Measurements from ENCODE around the gene C1QL4.
A peak's percentile ranks its signal among the peaks of the same experiment; 100 is the strongest.
"Not testable (repeated sequence)": the region's sequence is repeated elsewhere in the genome, so short reads cannot be mapped to it uniquely, and the experiment has no call there.

The C1QL4 gene

DNA sequence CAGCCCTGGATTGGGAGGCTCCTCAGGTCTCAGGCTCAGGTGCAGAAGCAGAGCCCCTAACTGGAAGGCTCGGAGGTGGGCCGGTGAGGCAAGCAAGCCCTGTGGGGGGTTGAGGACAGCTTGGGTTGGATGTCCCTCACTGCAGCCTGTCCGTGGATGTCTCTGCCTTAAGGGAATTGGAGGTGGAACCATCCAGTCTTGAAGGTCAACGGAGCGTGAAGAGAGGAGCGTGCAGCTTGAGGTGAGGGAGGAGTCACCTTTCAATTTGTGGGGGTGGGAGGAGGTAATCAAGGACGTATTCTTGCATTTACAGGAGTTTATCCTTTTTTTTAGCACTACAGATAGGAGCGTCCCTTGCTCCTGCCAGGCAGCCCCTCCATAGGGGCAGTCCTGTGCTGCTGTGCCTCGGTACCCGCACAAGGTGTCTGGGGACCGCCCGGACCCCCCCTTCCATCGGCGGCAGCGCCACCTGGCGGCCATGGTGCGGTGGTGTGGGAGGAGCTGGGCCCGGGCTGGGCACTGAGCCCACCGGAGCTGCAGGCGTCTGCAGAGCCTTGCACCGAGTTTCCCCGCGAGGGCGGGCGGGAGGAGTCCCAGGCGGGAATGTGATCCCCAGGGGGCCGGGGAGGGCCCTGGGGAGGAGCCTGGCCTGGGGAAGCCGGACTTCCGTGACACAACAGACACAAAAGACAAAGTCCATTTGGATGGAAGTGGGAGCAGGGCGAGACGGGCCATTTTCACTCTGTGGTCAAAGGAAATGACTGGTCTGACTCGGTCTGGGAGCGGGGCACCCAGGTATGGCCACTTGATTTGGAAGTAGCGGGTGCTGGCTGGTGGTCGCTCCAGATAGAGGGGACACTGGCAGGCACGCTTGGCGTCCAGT lies 10.6 kb upstream of the C1QL4 start:
- peak; percentile 74 for DNase-seq

DNA sequence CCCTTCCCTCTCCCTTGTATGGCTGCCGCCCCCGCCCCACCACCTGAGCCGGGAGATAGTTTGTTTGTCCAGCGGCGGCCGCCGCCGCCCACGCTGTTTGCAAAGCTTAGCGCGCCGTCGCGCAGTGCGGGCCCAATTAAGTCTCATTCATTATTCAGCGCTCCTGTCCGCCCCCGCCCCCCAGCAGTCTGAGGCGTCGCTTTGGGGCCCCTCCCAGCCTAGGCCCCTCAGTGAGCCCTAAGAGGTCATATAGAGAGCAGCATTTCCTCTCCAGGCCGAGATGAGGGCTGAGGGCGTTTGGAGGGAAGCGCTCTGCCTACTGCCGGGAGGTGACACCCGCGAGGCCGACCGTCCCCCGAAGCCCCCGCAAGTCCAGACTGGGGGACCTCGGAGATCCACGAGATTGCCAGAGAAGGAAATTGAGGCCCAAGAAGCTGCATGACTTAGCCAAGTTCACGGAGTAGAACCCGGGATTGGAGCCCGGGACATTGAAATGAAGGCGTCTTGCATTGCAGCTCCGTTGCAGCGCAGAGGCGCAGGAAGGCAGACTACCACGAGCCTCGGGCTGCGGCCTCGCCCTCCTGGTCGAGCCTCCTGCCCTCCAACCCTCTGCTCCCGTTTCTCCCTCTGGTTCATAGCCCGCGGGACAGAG lies 9.8 kb upstream of the C1QL4 start, which contains the start of gene DNAJC22:
Gene DNAJC22 (plus strand): TSS at position 230 of the 652 bp plus-strand sequence. CDS start 1,985 bp downstream, outside the sequence.
- no peak for DNase-seq

DNA sequence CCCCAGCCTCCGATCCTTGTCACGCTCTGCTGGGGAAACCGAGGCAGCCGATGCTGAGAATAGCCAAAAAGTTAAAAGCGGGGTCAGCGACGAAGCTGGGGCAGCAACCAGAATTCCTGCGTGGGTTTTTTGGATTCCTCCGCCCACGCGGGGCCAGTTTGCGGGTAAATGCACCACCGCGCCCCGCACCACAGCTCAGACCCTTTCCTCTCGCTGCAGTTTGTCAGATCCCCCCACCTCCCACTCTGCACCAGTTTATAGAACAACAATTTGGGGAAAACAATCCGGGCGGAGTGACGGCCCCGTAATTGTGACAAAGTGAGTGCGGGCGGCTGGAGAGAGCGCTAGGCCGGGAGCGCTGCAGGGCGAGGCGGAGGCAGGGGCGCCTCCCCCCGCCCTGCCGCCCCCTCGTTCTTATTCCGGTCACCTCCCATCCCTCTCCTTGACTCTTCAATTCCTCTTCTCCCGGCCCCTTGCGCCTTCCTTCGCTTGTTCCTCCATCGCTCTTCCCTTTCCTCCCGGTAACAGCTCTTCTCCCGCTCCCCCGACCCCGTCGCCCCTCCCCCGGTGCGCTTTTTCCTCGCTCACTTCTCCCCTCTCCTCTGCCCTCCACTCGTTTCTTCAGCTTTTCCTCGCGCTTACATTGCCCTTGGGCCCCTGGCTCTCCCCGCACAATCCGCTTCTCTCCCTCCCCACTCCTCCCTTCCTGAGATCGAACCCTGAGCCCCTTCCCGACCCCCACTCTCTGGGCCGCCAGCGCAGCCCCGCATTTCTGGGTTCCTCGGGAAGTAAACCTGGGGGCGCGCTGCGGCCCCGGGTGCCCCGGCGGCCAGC lies 9.1 kb upstream of the C1QL4 start:
- DNase-seq, result no peak

DNA sequence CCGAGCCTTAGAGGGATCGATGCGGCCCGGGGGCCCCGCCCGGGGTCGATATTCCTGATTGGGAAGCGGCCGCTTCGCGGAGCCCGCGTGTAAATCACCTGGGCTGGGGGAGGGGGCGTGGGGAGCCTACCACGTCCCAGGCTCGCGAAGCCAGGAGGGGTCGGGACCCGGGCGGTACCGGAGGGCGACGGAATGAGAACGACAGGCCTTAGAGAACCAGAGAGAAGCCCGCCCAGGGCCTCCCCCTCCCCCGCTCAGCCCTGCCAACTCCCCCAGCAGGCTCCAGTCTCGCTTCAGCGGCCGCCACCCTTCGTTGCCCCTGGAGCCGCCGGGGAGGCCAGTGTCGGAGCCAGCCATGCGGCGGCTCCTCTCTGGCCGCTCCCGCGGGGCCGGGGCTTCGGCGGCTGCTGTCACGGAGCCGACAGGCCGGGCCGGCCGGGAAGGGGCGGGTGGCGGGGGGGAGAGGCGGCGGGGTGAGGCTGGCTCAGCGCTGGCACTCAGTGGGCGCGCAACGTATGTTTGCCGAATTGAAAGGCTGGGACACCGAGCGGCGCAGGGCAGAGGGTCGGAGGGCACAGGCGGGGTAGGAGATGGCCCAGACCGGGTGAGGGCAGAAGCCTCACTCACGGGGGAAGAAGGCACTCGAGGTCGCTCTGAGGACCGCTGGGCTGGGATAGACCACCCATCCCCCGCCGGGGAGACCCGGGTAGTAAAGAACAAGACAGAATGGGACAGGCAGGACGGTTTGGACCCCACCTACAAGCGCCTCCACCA lies 8.2 kb upstream of the C1QL4 start:
- DNase-seq, result peak; percentile 41

DNA sequence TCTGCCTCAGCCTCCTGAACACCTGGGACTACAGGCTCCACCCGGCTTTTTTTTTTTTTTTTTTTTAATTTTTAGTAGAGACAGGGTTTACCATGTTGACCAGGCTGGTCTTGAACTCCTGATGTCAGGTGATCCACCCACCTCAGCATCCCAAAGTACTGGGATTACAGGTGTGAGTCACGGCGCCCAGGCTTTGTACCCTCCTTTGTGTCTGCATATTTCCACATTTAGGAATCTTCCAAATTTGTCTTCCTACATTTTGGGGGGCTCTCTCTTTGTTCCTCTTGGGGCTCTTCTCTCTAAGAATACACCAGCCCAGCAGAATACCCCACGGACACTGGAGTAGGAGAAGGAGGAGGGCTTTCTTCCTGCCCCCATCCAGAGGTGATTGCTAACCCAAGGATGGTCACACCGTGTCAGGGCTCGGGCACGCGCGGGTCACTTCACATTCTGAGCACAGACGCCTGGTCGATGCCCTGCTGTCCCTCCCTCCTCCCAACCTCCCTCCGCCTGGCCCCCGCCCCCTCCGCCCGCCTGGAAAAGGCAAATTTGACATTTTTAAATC lies 7.6 kb upstream of the C1QL4 start:
- no peak for DNase-seq

DNA sequence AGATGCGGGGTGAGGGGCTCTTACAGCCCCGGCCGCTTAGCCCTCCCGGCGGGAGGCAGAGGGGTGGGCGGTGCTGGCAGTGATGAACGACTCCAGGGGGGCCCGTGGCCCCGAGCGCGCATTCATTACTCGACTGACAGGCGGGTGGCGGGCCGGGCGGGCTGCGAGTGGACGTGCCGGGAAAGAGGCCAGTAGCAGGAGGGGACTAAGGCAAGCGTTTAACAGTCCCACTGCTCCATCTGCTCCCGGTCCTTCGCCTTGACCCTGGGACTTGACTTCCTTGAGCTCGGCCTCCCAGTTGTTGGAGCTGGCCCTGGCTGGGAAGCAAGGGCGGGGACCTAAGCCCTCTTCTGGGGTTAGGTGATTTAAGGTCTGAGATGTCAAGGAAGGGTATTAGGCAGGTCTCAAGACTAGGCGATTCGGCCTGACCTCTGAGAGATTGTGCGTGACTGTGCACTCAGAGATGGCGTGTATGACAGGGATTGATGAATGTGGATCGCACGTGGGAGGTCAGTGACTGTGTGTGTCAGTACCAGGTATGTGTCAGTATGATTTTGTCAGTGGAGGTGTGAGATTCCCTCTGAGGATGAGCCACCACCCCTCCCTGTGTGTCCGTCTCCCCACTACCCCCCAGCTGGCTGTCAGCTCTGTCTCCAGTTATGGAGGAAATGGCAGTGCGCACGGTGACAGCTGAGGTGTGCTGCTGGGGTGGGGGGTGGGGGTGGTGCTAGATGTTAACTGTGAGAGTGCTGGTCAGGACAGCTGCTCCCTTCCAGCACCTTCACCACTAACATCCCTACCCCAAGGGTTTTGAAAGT lies 6.1 kb upstream of the C1QL4 start:
- DNase-seq, result no peak

DNA sequence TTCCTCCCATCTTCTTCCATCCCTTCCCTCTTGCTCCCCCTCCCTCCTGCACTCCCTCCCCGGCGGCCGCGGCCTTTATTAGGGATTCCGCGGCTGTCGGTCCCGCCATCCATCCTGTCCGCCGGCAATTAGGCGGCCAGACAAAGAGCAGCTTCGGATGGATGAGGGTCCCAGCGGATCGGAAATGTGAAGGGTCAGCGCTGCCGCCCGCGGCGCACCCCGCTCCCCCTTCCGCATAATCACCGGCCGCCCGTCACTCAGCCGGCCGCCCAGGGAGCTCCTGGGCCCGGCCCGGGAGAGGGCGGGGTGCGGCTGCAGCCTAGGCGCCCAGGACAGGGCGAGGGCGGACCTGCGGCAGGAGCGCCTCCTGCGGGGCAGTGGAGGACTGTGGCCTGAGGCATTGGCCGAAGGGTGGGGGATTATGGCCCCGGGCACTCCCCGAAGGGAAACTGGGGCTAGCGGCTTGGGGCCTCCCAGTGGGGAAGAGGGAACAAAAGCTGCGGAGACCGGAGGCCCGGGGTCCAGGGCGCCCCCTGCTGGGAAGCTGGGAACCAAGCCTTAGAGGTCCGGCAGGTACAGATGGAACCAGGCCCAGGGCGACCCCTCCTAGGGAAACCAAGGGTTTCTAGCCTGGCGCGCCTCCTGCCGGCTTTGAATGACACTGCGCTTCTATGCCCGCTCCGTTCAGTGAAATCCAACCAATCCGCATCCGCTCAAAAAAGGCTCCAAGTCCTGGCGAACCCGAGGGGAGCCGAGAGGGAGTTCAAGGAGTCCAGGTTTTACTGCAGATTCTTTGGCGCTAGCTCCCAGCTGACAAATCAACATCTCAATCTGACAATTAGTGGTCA lies 5.3 kb upstream of the C1QL4 start:
- peak; percentile 76 for DNase-seq

DNA sequence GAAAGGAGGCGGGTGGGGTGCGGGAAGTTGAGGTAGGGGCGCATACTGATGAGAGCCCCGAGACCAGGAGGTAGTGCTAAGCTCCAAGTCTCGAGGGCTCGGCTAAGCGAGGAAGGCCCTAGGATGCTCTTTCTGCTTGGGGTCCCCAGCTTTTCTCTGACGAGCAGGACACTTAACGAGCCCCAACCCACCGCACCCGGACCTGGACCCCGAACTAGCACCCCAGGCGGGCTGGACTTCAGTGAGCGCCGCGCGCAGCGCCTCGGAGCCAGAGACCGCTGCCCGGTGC lies 4.7 kb upstream of the C1QL4 start:
- no peak for DNase-seq

DNA sequence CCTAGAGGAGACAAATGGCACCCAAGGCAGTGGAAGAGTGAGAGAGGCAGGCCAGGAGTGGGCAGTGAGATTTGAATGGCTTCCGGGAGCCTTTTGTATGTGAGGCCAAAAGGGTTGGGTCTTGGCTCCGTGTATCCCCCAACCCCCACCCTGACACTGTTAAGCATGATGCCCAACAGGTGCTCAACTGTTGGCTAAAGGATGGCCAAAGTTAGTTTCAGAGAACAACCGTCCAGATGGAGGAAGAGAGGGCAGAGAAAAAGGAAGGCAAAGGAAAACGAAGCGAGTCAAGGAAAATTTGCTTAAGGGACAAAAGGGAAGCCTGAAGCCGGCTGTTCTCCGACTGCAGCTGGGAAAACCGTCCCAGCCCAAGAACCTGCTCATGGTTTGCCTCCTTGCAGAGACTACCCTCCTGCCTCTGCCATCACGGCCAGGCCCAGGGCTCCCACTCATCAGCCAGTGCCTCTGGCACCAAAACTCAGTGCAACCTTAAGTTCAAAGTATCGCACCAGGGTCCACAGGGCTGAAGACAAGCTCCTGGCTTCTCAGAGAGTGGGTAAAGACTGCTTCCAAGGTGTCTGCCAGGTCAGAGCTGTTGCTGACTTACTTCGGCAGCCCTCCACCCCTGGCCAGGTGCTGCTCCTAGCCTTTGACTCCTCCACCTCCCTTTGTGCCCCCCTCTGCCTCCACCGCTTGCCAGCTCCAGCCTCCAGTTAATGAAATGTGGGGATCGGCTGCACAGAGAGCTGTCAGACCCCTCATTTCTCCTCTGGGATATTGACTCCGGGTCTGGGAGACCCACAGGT lies 4.2 kb upstream of the C1QL4 start:
- DNase-seq, result no peak

DNA sequence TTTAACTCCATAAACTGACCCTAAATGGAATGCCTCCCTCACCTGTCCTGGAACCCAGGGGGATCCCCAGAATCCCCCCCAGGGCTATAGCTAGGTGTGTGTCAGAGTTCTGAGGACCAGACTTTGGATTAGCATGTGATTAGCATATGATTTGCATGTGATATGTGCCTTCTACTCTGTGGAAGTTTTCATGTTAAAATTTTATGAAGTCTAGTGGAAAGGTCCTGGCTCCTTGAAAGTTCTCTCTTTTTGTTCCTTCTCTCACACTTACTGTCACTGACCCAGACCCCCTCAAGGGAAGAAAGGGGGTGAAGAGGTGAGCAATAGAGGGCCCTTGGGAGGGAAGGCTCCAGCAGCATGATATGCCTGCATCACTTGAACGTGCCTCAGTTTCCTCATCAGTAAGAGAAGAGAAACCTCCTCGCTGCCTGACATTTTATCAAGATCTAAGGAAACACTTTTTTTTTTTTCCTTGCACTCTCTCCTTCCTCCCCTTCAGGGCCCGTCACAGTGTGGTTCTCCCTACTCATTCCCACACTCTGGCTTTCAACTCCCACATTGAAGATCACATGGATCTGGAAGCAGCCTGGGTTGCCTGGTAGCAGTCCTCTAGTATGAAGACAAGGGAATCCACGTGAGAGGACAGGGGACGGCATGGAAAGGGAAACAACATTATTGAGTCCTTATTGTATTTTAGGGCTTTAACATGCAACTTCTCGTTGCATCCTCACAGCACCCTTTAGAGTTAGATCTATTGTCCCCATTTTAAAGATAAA lies 3.3 kb upstream of the C1QL4 start:
- DNase-seq, result no peak

DNA sequence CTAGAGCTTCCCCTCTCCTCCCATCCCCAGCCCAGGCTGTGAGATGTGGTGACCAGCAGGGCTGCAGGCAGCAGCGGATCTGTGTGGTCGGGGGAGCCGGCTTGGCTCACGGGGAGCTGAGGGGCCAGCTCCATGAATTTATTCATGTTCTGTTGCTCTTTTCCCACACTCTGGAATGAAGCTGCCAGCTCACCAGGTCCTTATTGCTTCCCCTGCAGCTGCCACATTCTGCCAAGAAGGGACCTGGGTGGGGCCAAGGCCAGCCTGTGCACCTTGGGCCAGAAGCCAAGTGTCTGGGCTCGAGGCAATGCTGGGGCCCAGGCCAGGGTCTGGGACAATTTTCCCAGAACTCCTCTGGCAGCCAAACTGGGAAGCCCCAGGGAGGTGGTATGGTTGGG lies 2.5 kb upstream of the C1QL4 start:
- DNase-seq, result no peak

DNA sequence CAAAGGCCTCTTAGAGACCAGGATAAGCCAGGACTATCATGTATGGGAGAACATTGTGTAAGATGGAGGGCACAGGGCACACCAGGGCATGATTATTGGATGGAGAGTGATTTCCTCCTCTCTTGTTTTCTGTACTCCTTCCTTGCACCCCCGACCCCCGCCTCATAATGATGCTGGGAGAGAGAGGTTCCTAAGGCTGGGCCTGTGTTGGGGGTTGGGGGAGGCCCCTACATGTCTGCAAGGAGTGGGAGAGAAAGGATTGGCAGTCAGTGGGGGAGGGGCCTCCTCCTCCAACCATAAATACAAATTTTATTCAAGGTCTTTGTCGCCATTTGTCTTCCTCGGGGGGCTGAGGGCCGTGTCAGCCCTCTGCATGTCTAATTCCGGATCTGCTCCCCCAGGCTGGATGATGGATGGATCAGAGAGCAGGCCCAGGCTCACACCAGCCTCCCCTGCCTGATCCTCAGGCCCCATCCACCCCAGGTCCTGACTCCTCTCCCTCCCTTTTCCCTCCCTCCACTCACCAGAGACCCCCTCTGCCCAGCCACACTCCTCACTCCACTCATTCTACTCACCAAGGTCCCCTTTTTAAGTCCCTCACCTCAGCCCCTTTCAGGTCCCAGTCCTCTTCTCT lies 2.0 kb upstream of the C1QL4 start:
- DNase-seq, result no peak

DNA sequence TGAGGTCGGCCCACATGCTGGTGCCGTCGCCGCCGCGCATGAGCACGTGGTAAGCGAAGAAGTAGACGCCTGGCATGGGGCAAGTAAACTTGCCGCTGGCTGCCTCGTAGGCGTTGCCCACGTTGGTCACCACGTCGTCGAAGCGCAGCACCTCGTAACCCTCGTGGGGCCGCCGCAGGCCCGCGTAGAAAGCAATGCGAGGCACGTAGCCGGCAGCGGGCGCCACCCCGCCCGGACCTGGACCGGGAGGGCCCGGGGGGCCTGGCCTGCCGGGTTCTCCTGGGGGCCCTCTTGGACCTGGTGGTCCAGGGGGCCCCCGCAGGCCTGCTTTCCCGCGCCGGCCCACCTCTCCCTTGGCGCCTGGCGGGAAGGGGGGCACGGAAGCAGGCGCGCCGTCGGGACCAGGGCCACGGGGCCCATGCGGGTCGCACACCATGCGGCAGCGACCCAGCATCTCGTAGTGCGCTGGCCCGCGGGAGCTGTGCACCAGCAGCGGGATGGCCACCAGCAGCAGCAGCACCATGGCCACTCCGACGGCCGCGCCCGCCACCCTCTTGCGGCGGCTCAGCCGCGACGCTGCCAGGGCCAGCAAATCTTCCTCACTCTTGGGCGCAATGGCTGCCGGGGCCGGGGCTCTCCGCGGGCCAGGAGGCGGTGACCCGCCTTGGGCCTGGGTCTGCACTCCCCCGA lies 888 bp downstream of the C1QL4 start:
- no peak for DNase-seq

DNA sequence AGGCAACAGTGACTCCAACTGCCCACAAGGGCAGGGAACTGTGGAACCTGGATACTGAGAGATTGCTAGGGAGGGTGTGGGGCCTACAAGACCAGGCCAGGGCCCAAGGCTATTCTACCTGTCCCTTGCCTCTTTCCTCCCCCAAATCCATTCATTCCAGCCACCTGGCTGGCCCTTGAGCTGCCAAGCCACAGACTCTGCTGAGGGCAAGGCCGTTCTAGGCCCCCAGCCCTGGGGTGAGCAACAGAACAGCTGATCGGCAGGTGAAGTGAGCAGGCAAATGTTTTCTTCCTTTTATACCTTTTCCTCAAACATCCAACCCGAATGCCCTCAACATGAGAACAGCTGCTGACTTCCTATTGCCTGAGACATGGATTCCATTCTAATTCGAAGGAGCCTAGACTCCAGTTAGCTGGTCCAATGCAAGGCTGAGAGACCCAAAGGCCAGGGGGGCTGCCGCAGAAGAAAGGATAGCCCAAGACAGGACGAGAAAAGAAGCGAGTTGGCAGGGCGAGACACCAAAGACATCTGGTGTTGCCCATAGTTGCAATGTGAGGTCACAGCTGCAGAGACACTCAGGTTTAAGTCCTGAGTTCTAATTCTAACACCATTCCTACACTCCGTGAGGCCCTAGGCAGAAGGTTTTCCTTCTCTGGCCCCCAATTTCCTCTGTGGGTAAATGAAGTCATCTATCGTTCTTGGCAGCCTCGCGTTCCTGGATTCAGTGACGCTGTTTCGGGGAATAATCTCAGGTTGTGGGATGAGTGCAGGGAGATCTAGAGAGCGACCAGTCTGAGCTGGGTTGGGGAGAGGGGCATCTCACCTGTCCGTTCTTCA lies 1.7 kb downstream of the C1QL4 start:
- DNase-seq, result no peak

DNA sequence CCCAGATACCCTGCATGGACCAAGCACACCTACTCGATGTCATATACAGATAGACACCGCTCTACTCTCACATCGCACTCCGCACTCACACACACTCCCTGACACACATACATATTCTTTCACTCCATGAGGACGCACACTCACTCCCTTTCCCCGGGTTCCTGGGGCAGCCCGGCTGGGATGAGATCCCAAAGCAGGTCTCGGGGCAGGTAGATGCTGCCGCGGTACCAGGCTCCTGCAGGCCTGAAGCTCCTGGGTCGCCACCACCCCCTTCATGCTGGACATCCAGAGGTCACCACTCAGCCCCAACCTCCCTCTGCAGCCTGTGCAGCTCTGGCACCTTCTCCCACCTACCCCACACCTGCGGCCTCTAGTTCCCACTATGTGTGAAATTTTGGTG lies 2.3 kb downstream of the C1QL4 start:
- no peak for DNase-seq

DNA sequence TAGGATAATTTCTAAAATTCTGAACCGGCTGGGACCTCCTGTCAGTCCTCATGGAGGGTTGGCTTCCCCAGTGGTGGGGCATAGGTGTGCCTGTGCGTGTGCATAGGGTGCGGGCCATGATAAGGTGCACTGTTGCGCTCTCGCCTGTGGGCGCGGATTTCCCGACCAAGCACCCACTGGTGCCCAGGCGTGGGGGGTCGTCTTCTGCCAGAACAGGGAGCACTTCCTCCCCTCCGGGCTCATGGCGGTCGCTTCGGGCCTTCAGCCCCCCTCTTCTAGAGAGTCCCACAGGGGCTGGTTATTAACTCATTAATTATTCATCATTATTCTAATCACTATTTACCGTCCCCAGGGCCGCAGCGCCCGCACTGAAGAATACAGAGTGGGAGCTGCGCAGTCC lies 2.8 kb downstream of the C1QL4 start:
- DNase-seq, result no peak

DNA sequence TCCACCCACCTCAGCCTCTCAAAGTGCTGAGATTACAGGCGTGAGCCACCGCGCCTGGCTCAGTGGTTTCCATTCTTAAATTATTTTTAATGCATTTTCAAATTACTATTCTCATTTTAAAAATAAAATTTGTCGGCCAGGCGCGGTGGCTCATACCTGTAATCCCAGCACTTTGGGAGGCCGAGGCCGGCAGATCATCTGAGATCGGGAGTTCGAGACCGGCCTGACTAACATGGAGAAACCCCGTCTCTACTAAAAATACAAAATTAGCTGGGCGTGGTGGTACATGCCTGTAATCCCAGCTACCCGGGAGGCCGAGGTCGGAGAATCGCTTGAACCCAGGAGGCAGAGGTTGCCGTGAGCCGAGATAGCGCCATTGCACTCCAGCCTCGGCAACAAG lies 3.2 kb downstream of the C1QL4 start:
- not testable (repeated sequence) for DNase-seq

All from NCI-H2029 (cell line).